PC-3 (cell line): ENCODE data around the gene LMLN. TPM values are rescaled to one million over a fixed set of nuclear protein-coding genes. Genes with fewer than 3 reads are reported as not detected.
A peak's percentile ranks its signal among the peaks of the same experiment; 100 is the strongest.

ENCODE experiments used
- ATAC-seq: fragments of 200-7000 bp; cut with Tn5 transposase; 2 replicates; pipeline ENCODE4 v1.9.1; 2020; ENCODE audit warnings: mild to moderate bottlenecking, moderate library complexity
- BruUV-seq: library from RNA; stranded (reverse); fragments of 400-500 nt; replicated peaks from 2 replicates; lab custom pipeline; 2021; lab: Mats Ljungman, UMichigan
- CTCF ChIA-PET: fragments of 300-600 bp; sonication (Branson Sonifier 250); formaldehyde crosslinking; loops from one replicate; lab custom pipeline; 2022; ENCODE audit warnings: antibody characterized with exemption; lab: Charles Lee
- POLR2A ChIA-PET: fragments of 300-600 bp; sonication (Branson Sonifier 250); formaldehyde crosslinking; loops from one replicate; lab custom pipeline; 2022; ENCODE audit warnings: antibody characterized with exemption; ENCODE audit not compliant: unreplicated experiment; lab: Charles Lee
- DNase-seq: peaks from one replicate; pipeline ENCODE4 v3.0.0-alpha.2; 2015
- H2AFZ ChIP-seq: fragments of 300-600 bp; sonication (generic); 2 replicates; pipeline ENCODE4 v1.6.0; 2016; ENCODE audit warnings: antibody characterized with exemption, low read length
- H3F3A ChIP-seq: fragments of 300-600 bp; sonication (generic); one replicate; pipeline ENCODE4 v1.6.0; 2017; ENCODE audit warnings: antibody characterized with exemption, low read length, control low read depth, mild to moderate bottlenecking; ENCODE audit not compliant: unreplicated experiment
- H3K27ac ChIP-seq: fragments of 300-600 bp; sonication (generic); 2 replicates; pipeline ENCODE4 v1.5.1; 2016; ENCODE audit warnings: mild to moderate bottlenecking, low read length
- H3K27me3 ChIP-seq: fragments of 300-600 bp; sonication (generic); 2 replicates; pipeline ENCODE4 v1.6.1; 2016; ENCODE audit warnings: low read length, mixed read lengths
- H3K36me3 ChIP-seq: fragments of 300-600 bp; sonication (generic); 2 replicates; pipeline ENCODE4 v1.6.1; 2016; ENCODE audit warnings: low read depth, mixed run types, low read length, mixed read lengths
- H3K4me1 ChIP-seq: fragments of 300-600 bp; sonication (generic); 2 replicates; pipeline ENCODE4 v1.5.1; 2016; ENCODE audit warnings: low read length; ENCODE audit not compliant: insufficient read depth
- H3K4me2 ChIP-seq: fragments of 300-600 bp; sonication (generic); 2 replicates; pipeline ENCODE4 v1.6.0; 2016; ENCODE audit warnings: low read length
- H3K4me3 ChIP-seq: fragments of 300-600 bp; sonication (generic); 2 replicates; pipeline ENCODE4 v1.5.1; 2016; ENCODE audit warnings: mild to moderate bottlenecking, low read length, mixed read lengths
- H3K79me2 ChIP-seq: fragments of 300-600 bp; sonication (generic); 2 replicates; pipeline ENCODE4 v1.6.1; 2017; ENCODE audit warnings: low read length, mixed read lengths
- H3K9ac ChIP-seq: fragments of 300-600 bp; sonication (generic); 2 replicates; pipeline ENCODE4 v1.6.0; 2016; ENCODE audit warnings: mild to moderate bottlenecking, low read length
- H3K9me2 ChIP-seq: fragments of 300-600 bp; sonication (generic); replicated peaks from 2 replicates; pipeline ENCODE4 v1.6.1; 2016; ENCODE audit warnings: mixed run types, low read length, mixed read lengths
- H3K9me3 ChIP-seq: fragments of 300-600 bp; sonication (generic); 2 replicates; pipeline ENCODE4 v1.6.1; 2016; ENCODE audit warnings: low read length, mixed read lengths
- H4K20me1 ChIP-seq: fragments of 300-600 bp; sonication (generic); 2 replicates; pipeline ENCODE4 v1.6.1; 2016; ENCODE audit warnings: low read length, mixed read lengths
- CTCF ChIP-seq: fragments of 300-600 bp; sonication (generic); conservative IDR thresholded peaks from 2 replicates; pipeline ENCODE4 v1.5.1; 2017; ENCODE audit warnings: antibody characterized with exemption, low read depth, mild to moderate bottlenecking, low read length
- EZH2 ChIP-seq: fragments of 300-600 bp; sonication (generic); IDR thresholded peaks from one replicate; pipeline ENCODE4 v1.6.1; 2017; ENCODE audit warnings: antibody characterized with exemption, mild to moderate bottlenecking, low read length; ENCODE audit not compliant: unreplicated experiment
- EZH2phosphoT487 ChIP-seq: fragments of 300-600 bp; sonication (generic); IDR thresholded peaks from 2 replicates; pipeline ENCODE4 v1.6.1; 2018; ENCODE audit warnings: mild to moderate bottlenecking, antibody characterized with exemption, low read length, borderline replicate concordance
- intact Hi-C: fragments of 100-400 bp; cut with micrococcal nuclease; formaldehyde crosslinking; loops from 2 replicates; pipeline ENCODE4 v1.9.0; 2023
- total RNA-seq: library from RNA; depleted of rRNA; stranded (reverse); fragments of >200 nt; gene quantifications from 2 replicates; pipeline ENCODE4 v1.2.3, GENCODE V29; 2014

Gene LMLN
- total RNA-seq, 1 experiment from 2014 or later = 3.7 TPM

- TF ChIP-seq EZH2 (no peak), CTCF (no peak)
- Histone ChIP-seq H3K4me3 (peak overlapping the region; percentile 91), H3K36me3 (peaks cover 23% of the 10 kb centered on the region), H3K27me3 (no peaks in the 10 kb centered on the region), H3K27ac (peak overlapping the region; percentile 68), H3K79me2 (peaks cover 8% of the 10 kb centered on the region; the same call in 1 of the 2 replicates), H4K20me1 (peaks cover 15% of the 10 kb centered on the region), H3K9me2 (no peaks in the 10 kb centered on the region), H3K4me2 (peak overlapping the region; percentile 91), H3K9me3 (no peaks in the 10 kb centered on the region), H2AFZ (peak overlapping the region; percentile 94), H3K9ac (peak overlapping the region; percentile 89), H3K4me1 (peaks cover 22% of the 10 kb centered on the region), H3F3A (peaks cover 23% of the 10 kb centered on the region)
- DNase-seq (no peak), ATAC-seq (peak; percentile 11; the same call in 1 of the 2 replicates)
- TSS peak; percentile 93 for BruUV-seq
- intact Hi-C loops = loop anchor here (1.0 kb wide), 1 partner anchor 9 kb away; the partner anchor contains the start of gene RPL35A
- CTCF ChIA-PET = no interaction called here
- POLR2A ChIA-PET = no interaction called here
Observed at GRCh38 chr3:197959500-197959890, 522 bp upstream of the LMLN start.

GRCh38 chr3:197960694-197961581, 921 bp downstream of the LMLN start:
- no peaks in the 10 kb centered on the region for H3K27me3 ChIP-seq
- peaks cover 14% of the 10 kb centered on the region for H3F3A ChIP-seq
- 0 out of 2 replicates have a peak, but pooled peaks cover under 1% of the 10 kb centered on the region for H4K20me1 ChIP-seq
- TF ChIP-seq CTCF = no peak
- TF ChIP-seq EZH2phosphoT487 = no peak
- peaks cover 4% of the 10 kb centered on the region; the same call in 1 of the 2 replicates for H3K79me2 ChIP-seq
- CTCF ChIA-PET = no interaction called here
- H3K36me3 ChIP-seq = peaks cover 9% of the 10 kb centered on the region
- peak overlapping the region; percentile 91 for H3K4me2 ChIP-seq
- BruUV-seq = no TSS peak
- intact Hi-C loops = loop anchor here (1.0 kb wide), 1 partner anchor 18 kb away; no protein-coding TSS in a partner anchor
- H3K27ac ChIP-seq = peak overlapping the region; percentile 63
- no peak for DNase-seq
- peaks cover 22% of the 10 kb centered on the region for H3K4me1 ChIP-seq
- no peaks in the 10 kb centered on the region for H3K9me3 ChIP-seq
- no peaks in the 10 kb centered on the region for H3K9me2 ChIP-seq
- ATAC-seq = no peak
- peak overlapping the region; percentile 89 for H3K9ac ChIP-seq
- peak overlapping the region; percentile 94 for H2AFZ ChIP-seq
- H3K4me3 ChIP-seq = peak overlapping the region; percentile 91
- POLR2A ChIA-PET = no interaction called here

GRCh38 chr3:197961582-197961945, 1.5 kb downstream of the LMLN start:
- 0 out of 2 replicates have a peak overlapping the region, but pooled peaks have one; percentile 89 for H3K9ac ChIP-seq
- H4K20me1 ChIP-seq = no peaks in the 10 kb centered on the region
- ATAC-seq (no peak), DNase-seq (no peak)
- peaks cover 9% of the 10 kb centered on the region for H3F3A ChIP-seq
- ChIA-PET CTCF (no interaction called here), POLR2A (no interaction called here)
- H2AFZ ChIP-seq = no peak overlapping the region
- no peak overlapping the region for H3K27ac ChIP-seq
- no TSS peak for BruUV-seq
- peak overlapping the region; percentile 91 for H3K4me2 ChIP-seq
- peaks cover 3% of the 10 kb centered on the region; the same call in 1 of the 2 replicates for H3K9me3 ChIP-seq
- intact Hi-C loops = no loop called here
- H3K27me3 ChIP-seq = no peaks in the 10 kb centered on the region
- no peaks in the 10 kb centered on the region for H3K9me2 ChIP-seq
- peak overlapping the region; percentile 91 for H3K4me3 ChIP-seq
- H3K4me1 ChIP-seq = peaks cover 22% of the 10 kb centered on the region
- H3K79me2 ChIP-seq = peaks cover 4% of the 10 kb centered on the region; the same call in 1 of the 2 replicates
- H3K36me3 ChIP-seq = peaks cover 4% of the 10 kb centered on the region; the same call in 1 of the 2 replicates
- TF ChIP-seq EZH2phosphoT487 (no peak), CTCF (no peak), EZH2 (no peak)
